ENCODE data around the gene ZC3H15.
"Not testable (repeated sequence)": the region's sequence is repeated elsewhere in the genome, so short reads cannot be mapped to it uniquely, and the experiment has no call there.

Gene ZC3H15

GRCh38 chr2:186485871-186486650, at the start of gene ZC3H15:
Gene ZC3H15 (plus strand): TSS chr2:186486260. CDS start chr2:186486383, 123 bp downstream.
- no peak for TF ChIP-seq CTCF (conservative IDR thresholded peaks at IDR 0.05; ENCODE audit: low read depth, low read length)
- peak; percentile 97 for DNase-seq (ENCODE audit: low read depth)
- H3K4me3 ChIP-seq (ENCODE audit: low read depth, low read length), result peak within 1 kb of the TSS; percentile 87

- H3K4me3 ChIP-seq (ENCODE audit: low read depth, low read length), result no peak overlapping the region
- no peak for TF ChIP-seq CTCF (conservative IDR thresholded peaks at IDR 0.05; ENCODE audit: low read depth, low read length)
- DNase-seq (ENCODE audit: low read depth), result no peak
Measured at GRCh38 chr2:186437719-186438118, 48.3 kb upstream of the ZC3H15 start.

GRCh38 chr2:186439673-186440095, 46.4 kb upstream of the ZC3H15 start:
- DNase-seq (ENCODE audit: low read depth), result not testable (repeated sequence)

GRCh38 chr2:186440506-186440905, 45.6 kb upstream of the ZC3H15 start:
- H3K4me3 ChIP-seq (ENCODE audit: low read depth, low read length), result no peak overlapping the region
- DNase-seq (ENCODE audit: low read depth), result no peak
- TF ChIP-seq CTCF (conservative IDR thresholded peaks at IDR 0.05; ENCODE audit: low read depth, low read length), result no peak

More at GRCh38 chr2:186439673-186440095, 46.4 kb upstream of the ZC3H15 start:
- H3K4me3 ChIP-seq (ENCODE audit: low read depth, low read length), result not testable (repeated sequence)

- H3K4me3 ChIP-seq (ENCODE audit: low read depth, low read length), result no peak overlapping the region
- no peak for DNase-seq (ENCODE audit: low read depth)
- no peak for TF ChIP-seq CTCF (conservative IDR thresholded peaks at IDR 0.05; ENCODE audit: low read depth, low read length)
Measured at GRCh38 chr2:186442885-186443284, 43.2 kb upstream of the ZC3H15 start.

GRCh38 chr2:186443851-186444250, 42.2 kb upstream of the ZC3H15 start:
- H3K4me3 ChIP-seq (ENCODE audit: low read depth, low read length), result no peak overlapping the region
- no peak for DNase-seq (ENCODE audit: low read depth)
- no peak for TF ChIP-seq CTCF (conservative IDR thresholded peaks at IDR 0.05; ENCODE audit: low read depth, low read length)

- H3K4me3 ChIP-seq (ENCODE audit: low read depth, low read length), result no peak overlapping the region
- peak; percentile 3 for DNase-seq (ENCODE audit: low read depth)
- no peak for TF ChIP-seq CTCF (conservative IDR thresholded peaks at IDR 0.05; ENCODE audit: low read depth, low read length)
Measured at GRCh38 chr2:186445506-186445905, 40.6 kb upstream of the ZC3H15 start.
